Hepatocyte (in vitro differentiated cells): ENCODE results near the gene NPC1. TPM values are rescaled to one million over a fixed set of nuclear protein-coding genes. Genes with fewer than 3 reads are reported as not detected.

Source experiments
- DNase-seq: peaks from one replicate; pipeline ENCODE4 v3.0.0-alpha.2; 2016; ENCODE audit warnings: low spot score
- H2AFZ ChIP-seq: fragments of 200-600 bp; sonication (generic); 2 replicates; pipeline ENCODE4 v1.6.0; 2016; ENCODE audit warnings: antibody characterized with exemption, mild to moderate bottlenecking
- H3K27ac ChIP-seq: fragments of 200-600 bp; sonication (generic); 2 replicates; pipeline ENCODE4 v1.5.1; 2016; ENCODE audit warnings: mild to moderate bottlenecking
- H3K27me3 ChIP-seq: fragments of 200-600 bp; sonication (generic); 2 replicates; pipeline ENCODE4 v1.6.1; 2016
- H3K36me3 ChIP-seq: fragments of 200-600 bp; sonication (generic); replicated peaks from 2 replicates; pipeline ENCODE4 v1.5.1; 2016; ENCODE audit warnings: low read depth; ENCODE audit not compliant: insufficient read depth
- H3K4me1 ChIP-seq: fragments of 200-600 bp; sonication (generic); 2 replicates; pipeline ENCODE4 v1.5.1; 2016; ENCODE audit warnings: mild to moderate bottlenecking, moderate library complexity; ENCODE audit not compliant: insufficient read depth
- H3K4me2 ChIP-seq: fragments of 200-600 bp; sonication (generic); 2 replicates; pipeline ENCODE4 v1.6.0; 2016
- H3K4me3 ChIP-seq: fragments of 200-600 bp; sonication (generic); 2 replicates; pipeline ENCODE4 v1.5.1; 2016; ENCODE audit warnings: mild to moderate bottlenecking
- H3K79me2 ChIP-seq: fragments of 200-600 bp; sonication (generic); 2 replicates; pipeline ENCODE4 v1.6.0; 2017; ENCODE audit warnings: mild to moderate bottlenecking
- H3K9me2 ChIP-seq: fragments of 200-600 bp; sonication (generic); replicated peaks from 2 replicates; pipeline ENCODE4 v1.6.0; 2017; ENCODE audit warnings: mild to moderate bottlenecking; ENCODE audit not compliant: insufficient read depth
- H3K9me3 ChIP-seq: fragments of 200-600 bp; sonication (generic); 2 replicates; pipeline ENCODE4 v1.5.1; 2016; ENCODE audit warnings: low read depth, mild to moderate bottlenecking
- H4K20me1 ChIP-seq: fragments of 200-600 bp; sonication (generic); 2 replicates; pipeline ENCODE4 v1.6.0; 2016; ENCODE audit warnings: mild to moderate bottlenecking; ENCODE audit not compliant: insufficient read depth, poor library complexity, severe bottlenecking
- EZH2 ChIP-seq: fragments of 200-600 bp; sonication (generic); IDR thresholded peaks from 2 replicates; pipeline ENCODE4 v1.6.1; 2016; ENCODE audit warnings: antibody characterized with exemption, mild to moderate bottlenecking, borderline replicate concordance
- EZH2phosphoT487 ChIP-seq: fragments of 200-600 bp; sonication (generic); IDR thresholded peaks from one replicate; pipeline ENCODE4 v1.6.1; 2018; ENCODE audit warnings: antibody characterized with exemption, mild to moderate bottlenecking, low read depth, moderate library complexity; ENCODE audit not compliant: unreplicated experiment, severe bottlenecking
- WGBS: methylation state at CpG from one replicate; pipeline ENCODE4 v1.1.6; 2016; ENCODE audit warnings: low lambda C conversion rate; ENCODE audit errors: missing lambda C conversion rate; 5-methylcytosine and 5-hydroxymethylcytosine counted together
- polyA plus RNA-seq: library from polyadenylated mRNA; unstranded; fragments of >200 nt; fragmentation: Nextera tagmentation; extraction: Ambion mirVana; gene quantifications from 2 replicates; pipeline ENCODE4 v1.2.1, GENCODE V29; 2016
- total RNA-seq: library from RNA; depleted of rRNA; stranded (reverse); fragments of >200 nt; gene quantifications from 2 replicates; pipeline ENCODE4 v1.2.3, GENCODE V29; 2014
- TF ChIP-seq, protein P1 (sequence below): fragments of 200-600 bp; sonication (generic); IDR thresholded peaks from 2 replicates; pipeline ENCODE4 v1.5.1; 2016; ENCODE audit warnings: antibody characterized with exemption, mild to moderate bottlenecking; ENCODE audit not compliant: poor library complexity

NPC1 gene
- total and polyA plus RNA-seq, 2 experiments from 2014 or later, result 54.0 to 77.2 TPM

DNA sequence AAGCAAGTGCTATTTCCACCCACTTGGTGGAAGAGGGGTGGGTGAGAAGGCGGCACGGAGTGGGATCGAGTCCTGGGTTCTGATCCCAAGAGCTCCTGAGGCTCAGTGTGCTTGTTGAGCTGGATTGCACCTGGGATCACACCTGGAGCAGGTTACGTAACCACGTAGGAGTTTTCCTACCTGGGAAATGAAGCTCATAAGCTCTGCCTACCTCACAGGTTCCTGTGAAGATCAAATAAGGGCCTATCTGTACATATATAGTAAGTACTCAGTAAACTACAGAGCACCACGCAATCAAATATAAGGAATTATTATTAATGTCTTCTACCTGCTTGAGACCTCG, 11.0 kb downstream of the NPC1 start:
- H3K4me2 ChIP-seq, result no peak overlapping the region
- H3K27ac ChIP-seq, result peak overlapping the region; percentile 64
- H3K4me1 ChIP-seq, result peaks cover 29% of the 10 kb centered on the region
- H3K36me3 ChIP-seq, result no peaks in the 10 kb centered on the region
- no peak for DNase-seq
- H3K27me3 ChIP-seq, result no peaks in the 10 kb centered on the region
- no peak for TF ChIP-seq EZH2phosphoT487
- TF ChIP-seq, protein P1, sequence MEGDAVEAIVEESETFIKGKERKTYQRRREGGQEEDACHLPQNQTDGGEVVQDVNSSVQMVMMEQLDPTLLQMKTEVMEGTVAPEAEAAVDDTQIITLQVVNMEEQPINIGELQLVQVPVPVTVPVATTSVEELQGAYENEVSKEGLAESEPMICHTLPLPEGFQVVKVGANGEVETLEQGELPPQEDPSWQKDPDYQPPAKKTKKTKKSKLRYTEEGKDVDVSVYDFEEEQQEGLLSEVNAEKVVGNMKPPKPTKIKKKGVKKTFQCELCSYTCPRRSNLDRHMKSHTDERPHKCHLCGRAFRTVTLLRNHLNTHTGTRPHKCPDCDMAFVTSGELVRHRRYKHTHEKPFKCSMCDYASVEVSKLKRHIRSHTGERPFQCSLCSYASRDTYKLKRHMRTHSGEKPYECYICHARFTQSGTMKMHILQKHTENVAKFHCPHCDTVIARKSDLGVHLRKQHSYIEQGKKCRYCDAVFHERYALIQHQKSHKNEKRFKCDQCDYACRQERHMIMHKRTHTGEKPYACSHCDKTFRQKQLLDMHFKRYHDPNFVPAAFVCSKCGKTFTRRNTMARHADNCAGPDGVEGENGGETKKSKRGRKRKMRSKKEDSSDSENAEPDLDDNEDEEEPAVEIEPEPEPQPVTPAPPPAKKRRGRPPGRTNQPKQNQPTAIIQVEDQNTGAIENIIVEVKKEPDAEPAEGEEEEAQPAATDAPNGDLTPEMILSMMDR, result no peak
- TF ChIP-seq EZH2, result no peak
- 83% methylated on average over 7 of the region's 7 CpGs for WGBS
- H3K79me2 ChIP-seq, result peaks cover 72% of the 10 kb centered on the region
- no peak overlapping the region for H2AFZ ChIP-seq
- H4K20me1 ChIP-seq, result peaks cover 19% of the 10 kb centered on the region
- H3K9me3 ChIP-seq, result no peaks in the 10 kb centered on the region
- H3K4me3 ChIP-seq, result no peak overlapping the region
- no peaks in the 10 kb centered on the region for H3K9me2 ChIP-seq

DNA sequence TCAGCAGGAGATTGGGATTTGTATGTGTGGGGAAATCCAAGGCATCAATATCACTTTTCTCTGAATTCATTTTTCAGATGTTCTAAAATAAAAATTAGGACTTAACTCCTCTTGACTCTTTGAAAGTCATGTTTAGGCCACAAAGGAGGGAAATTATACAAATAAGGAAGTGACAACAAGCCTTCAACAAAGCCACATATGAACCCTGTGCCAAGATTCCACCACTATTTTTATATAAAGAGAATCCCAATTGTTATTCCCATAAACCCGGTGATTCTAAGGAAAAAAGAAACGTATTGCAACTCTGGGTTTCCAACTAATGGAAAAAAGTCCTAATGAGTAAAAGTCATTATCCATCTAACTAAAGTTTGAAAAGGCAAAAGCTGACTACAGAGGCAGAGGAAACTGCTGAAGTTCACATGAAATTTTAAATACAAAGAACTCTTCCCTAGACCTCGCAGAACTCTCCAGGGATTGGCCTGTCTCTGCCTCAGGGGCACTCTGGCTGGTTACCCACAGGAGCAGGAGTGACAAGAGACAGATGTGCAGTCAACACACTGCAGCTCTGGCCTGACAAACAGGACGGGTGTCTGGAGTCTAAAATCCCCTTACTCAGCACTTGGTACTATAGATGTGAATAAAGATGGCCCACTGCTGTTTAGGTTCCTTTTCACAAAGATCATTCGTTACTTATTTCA, 11.5 kb downstream of the NPC1 start:
- Histone ChIP-seq H3K36me3 (no peaks in the 10 kb centered on the region), H2AFZ (no peak overlapping the region), H3K4me3 (no peak overlapping the region), H3K79me2 (peaks cover 67% of the 10 kb centered on the region), H3K9me3 (no peaks in the 10 kb centered on the region), H3K9me2 (no peaks in the 10 kb centered on the region), H3K27ac (peak overlapping the region; percentile 64), H3K27me3 (no peaks in the 10 kb centered on the region), H3K4me2 (peak overlapping the region; percentile 31), H4K20me1 (peaks cover 17% of the 10 kb centered on the region), H3K4me1 (peaks cover 34% of the 10 kb centered on the region)
- DNase-seq, result no peak
- TF ChIP-seq EZH2phosphoT487 (no peak), EZH2 (no peak)
- TF ChIP-seq, protein P1, result no peak
- WGBS, result 53% methylated on average over 5 of the region's 5 CpGs

DNA sequence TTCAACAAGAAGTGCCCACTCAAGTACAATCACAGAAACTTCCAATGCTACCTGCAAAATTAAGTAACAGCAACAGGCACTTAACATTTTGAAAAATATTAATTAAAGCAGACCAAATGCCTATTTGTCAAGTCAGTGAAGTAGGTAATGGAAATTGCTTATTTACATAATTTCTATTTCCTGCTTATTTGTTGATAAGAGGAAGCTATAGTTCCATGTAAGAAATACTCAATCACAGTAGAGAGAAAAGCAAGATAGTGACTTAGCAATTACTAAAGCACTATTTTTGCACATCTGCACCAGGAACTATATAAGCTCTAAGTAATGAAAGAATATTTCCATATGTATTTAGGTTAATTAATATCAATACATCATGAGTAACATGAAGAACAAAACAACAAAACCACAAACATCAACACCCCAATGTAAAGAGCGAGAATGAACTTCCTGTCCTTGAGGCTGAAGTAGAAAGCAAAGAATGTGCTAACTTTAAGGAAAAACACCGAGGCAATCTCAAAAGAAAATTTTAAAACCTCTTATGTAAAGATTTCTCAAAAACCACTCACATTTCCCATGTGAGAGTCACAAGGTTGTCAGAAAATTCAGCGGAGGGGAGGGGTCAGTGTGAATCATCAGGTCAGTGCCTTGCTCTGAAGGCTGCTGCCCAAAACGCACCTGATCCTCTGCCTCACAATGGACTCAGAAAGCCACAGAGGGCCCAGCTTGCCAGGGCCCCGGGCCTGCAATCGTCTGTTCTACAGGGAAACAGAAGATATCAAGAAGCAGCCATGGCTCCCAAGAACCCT, 12.5 kb downstream of the NPC1 start:
- peak overlapping the region; percentile 64 for H3K27ac ChIP-seq
- H3K4me1 ChIP-seq, result peaks cover 41% of the 10 kb centered on the region
- no peak overlapping the region for H2AFZ ChIP-seq
- H3K4me2 ChIP-seq, result peak overlapping the region; percentile 6
- H3K9me2 ChIP-seq, result no peaks in the 10 kb centered on the region
- no peak overlapping the region for H3K4me3 ChIP-seq
- no peaks in the 10 kb centered on the region for H3K9me3 ChIP-seq
- peaks cover 10% of the 10 kb centered on the region for H4K20me1 ChIP-seq
- WGBS, result 45% methylated on average over 6 of the region's 6 CpGs
- TF ChIP-seq EZH2, result no peak
- TF ChIP-seq, protein P1, result no peak
- TF ChIP-seq EZH2phosphoT487, result no peak
- no peaks in the 10 kb centered on the region for H3K27me3 ChIP-seq
- DNase-seq, result peak; percentile 55
- no peaks in the 10 kb centered on the region for H3K36me3 ChIP-seq
- peaks cover 60% of the 10 kb centered on the region for H3K79me2 ChIP-seq
